HFF-Myc (cell line): ENCODE results near the gene MICAL2.

Experiments
- DNase-seq: peaks from one replicate; pipeline ENCODE4 v3.0.0-alpha.2; 2011; ENCODE audit warnings: low read depth; ENCODE audit errors: extremely low read depth
- H3K4me3 ChIP-seq: replicated peaks from 2 replicates; pipeline ENCODE4 v1.5.1; 2011; ENCODE audit warnings: low read depth, mild to moderate bottlenecking, control low read depth, low read length
- CTCF ChIP-seq: IDR thresholded peaks from 2 replicates; pipeline ENCODE4 v1.5.1; 2012; ENCODE audit warnings: mild to moderate bottlenecking, low read depth, low read length, control low read depth; ENCODE audit errors: missing control alignments

MICAL2 gene

DNA sequence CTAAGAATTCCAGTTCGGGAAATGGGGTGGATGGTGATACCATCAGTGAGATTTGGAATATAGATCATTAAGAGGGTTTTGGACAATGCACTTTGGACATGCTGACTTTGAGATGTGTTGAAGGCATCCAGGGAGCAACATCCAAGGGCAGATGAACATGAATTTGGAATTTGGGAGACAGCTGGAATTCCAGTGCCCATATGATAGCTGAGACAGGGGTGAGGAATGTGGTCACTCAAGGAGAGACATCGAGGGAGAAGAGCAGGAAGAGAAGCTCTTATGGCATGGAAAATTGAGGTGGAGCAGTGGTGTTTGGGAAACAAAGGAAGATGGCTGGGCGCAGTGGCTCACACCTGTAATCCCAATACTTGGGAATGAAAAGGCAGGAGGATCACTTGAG lies 11.8 kb upstream of the MICAL2 start:
- no peak overlapping the region for H3K4me3 ChIP-seq
- DNase-seq, result no peak
- TF ChIP-seq CTCF, result no peak

- H3K4me3 ChIP-seq, result no peak overlapping the region
- peak; percentile 12 for TF ChIP-seq CTCF
- no peak for DNase-seq
These were observed 11.1 kb upstream of the MICAL2 start for GRCh38 chr11:12099132-12099873.

- TF ChIP-seq CTCF, result no peak
- H3K4me3 ChIP-seq, result no peak overlapping the region
- DNase-seq, result no peak
These were observed 10.0 kb upstream of the MICAL2 start for GRCh38 chr11:12100429-12100828.

GRCh38 chr11:12100841-12101242 lies 9.5 kb upstream of the MICAL2 start:
- TF ChIP-seq CTCF, result no peak
- no peak overlapping the region for H3K4me3 ChIP-seq
- no peak for DNase-seq

- no peak for TF ChIP-seq CTCF
- no peak overlapping the region for H3K4me3 ChIP-seq
- DNase-seq, result no peak
These were observed 9.1 kb upstream of the MICAL2 start for GRCh38 chr11:12101318-12101717.

GRCh38 chr11:12102588-12103410 lies 7.6 kb upstream of the MICAL2 start:
- no peak for TF ChIP-seq CTCF
- no peak overlapping the region for H3K4me3 ChIP-seq
- no peak for DNase-seq
